Measurements from ENCODE around the gene HPGD. TPM values are rescaled to one million over a fixed set of nuclear protein-coding genes. Genes with fewer than 3 reads are reported as not detected.

HPGD gene
- total and polyA plus RNA-seq, 12 donors = 0.36 to 2.5 (median 1.2) TPM

DNA sequence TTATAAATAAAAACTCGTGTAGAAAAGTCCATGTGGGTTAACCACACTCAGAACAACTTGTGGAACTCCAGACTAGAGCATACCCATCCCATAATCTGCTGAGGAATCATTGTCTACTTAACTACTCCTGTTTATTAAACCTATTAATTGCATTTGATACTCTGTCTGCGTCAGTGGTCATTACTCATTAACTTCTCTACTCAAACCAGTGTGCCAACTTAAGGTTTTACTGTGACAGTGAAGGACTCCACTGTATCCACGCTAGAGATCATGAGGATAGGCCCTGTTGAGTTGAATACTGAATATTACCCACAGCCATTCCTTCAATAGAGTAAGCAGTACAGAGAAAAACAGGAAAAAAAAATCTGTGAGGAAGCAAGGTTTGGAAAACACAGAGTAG, 17.3 kb downstream of the HPGD start:
- TF ChIP-seq, protein P1, sequence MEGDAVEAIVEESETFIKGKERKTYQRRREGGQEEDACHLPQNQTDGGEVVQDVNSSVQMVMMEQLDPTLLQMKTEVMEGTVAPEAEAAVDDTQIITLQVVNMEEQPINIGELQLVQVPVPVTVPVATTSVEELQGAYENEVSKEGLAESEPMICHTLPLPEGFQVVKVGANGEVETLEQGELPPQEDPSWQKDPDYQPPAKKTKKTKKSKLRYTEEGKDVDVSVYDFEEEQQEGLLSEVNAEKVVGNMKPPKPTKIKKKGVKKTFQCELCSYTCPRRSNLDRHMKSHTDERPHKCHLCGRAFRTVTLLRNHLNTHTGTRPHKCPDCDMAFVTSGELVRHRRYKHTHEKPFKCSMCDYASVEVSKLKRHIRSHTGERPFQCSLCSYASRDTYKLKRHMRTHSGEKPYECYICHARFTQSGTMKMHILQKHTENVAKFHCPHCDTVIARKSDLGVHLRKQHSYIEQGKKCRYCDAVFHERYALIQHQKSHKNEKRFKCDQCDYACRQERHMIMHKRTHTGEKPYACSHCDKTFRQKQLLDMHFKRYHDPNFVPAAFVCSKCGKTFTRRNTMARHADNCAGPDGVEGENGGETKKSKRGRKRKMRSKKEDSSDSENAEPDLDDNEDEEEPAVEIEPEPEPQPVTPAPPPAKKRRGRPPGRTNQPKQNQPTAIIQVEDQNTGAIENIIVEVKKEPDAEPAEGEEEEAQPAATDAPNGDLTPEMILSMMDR (IDR thresholded peaks at IDR 0.05) = no peak

DNA sequence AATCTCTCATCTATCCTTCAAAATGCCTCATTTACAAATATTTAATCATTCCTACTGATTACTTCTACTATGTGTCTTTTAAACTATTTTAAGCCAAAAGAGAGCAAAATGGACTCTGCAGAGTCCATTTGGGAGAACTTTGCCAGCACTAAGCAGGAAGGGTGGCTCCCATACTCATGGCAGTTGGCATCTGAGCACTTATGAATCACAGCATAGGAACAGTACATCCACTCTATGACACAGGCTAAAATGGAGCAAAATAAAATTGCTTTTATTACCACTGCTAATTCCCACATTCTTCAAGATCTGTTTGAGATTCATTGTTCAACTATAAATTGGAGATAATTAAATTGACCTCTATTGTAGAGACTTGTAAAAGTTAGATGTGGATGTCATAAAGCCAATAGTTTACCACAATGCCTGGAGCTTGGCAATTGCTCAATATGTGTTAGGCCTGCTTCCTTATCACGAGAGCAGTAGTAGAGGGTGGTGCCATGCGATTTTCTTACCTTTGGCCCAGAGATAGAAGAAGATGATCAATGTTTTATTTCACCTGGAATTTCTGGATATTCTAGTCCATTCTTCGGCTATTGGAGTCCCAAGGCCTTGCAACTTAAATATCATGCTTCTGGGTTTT, 19.1 kb downstream of the HPGD start:
- H3K36me3 ChIP-seq = no peaks in the 10 kb centered on the region

More for the DNA sequence above, 17.3 kb downstream of the HPGD start:
- ATAC-seq (no peak), DNase-seq (no peak)
- Histone ChIP-seq H3K27ac (no peak overlapping the region), H3K4me3 (no peak overlapping the region), H3K4me1 (no peaks in the 10 kb centered on the region), H3K9me3 (no peaks in the 10 kb centered on the region), H3K27me3 (no peaks in the 10 kb centered on the region), H3K36me3 (no peaks in the 10 kb centered on the region)
- intact Hi-C loops (cut with DNase I) = no loop called here
- WGBS, 2 donors = 70 to 76% methylated on average over 3 of the region's 3 CpGs

GRCh38 chr4:174496631-174497432, 25.5 kb downstream of the HPGD start:
- ATAC-seq (no peak), DNase-seq (no peak)
- Histone ChIP-seq H3K27ac (no peak overlapping the region), H3K4me3 (no peak overlapping the region), H3K4me1 (no peaks in the 10 kb centered on the region), H3K9me3 (no peaks in the 10 kb centered on the region), H3K36me3 (no peaks in the 10 kb centered on the region), H3K27me3 (no peaks in the 10 kb centered on the region)
- WGBS, 2 donors = 81 to 89% methylated on average over 3 of the region's 3 CpGs
- TF ChIP-seq, protein P1 (IDR thresholded peaks at IDR 0.05) = no peak
- intact Hi-C loops (cut with DNase I) = no loop called here

More for the DNA sequence above, 19.1 kb downstream of the HPGD start:
- H3K9me3 ChIP-seq = no peaks in the 10 kb centered on the region
- ATAC-seq (no peak), DNase-seq (no peak)
- intact Hi-C loops (cut with DNase I) = no loop called here
- TF ChIP-seq, protein P1 (IDR thresholded peaks at IDR 0.05) = no peak
- H3K27ac ChIP-seq = no peak overlapping the region
- WGBS, 2 donors = 73 to 83% methylated on average over 3 of the region's 3 CpGs
- no peaks in the 10 kb centered on the region for H3K27me3 ChIP-seq
- no peaks in the 10 kb centered on the region for H3K4me1 ChIP-seq
- no peak overlapping the region for H3K4me3 ChIP-seq

- ATAC-seq = no peak
- intact Hi-C loops (cut with DNase I) = no loop called here
These were observed 26.7 kb downstream of the HPGD start for GRCh38 chr4:174495626-174496025.

More at GRCh38 chr4:174495626-174496025, 26.7 kb downstream of the HPGD start:
- H3K4me3 ChIP-seq = no peak overlapping the region
- H3K4me1 ChIP-seq = no peaks in the 10 kb centered on the region
- TF ChIP-seq, protein P1 (IDR thresholded peaks at IDR 0.05) = no peak
- H3K36me3 ChIP-seq = no peaks in the 10 kb centered on the region
- WGBS, 2 donors = 64 to 87% methylated on average over 2 of the region's 2 CpGs
- DNase-seq = no peak
- no peaks in the 10 kb centered on the region for H3K27me3 ChIP-seq
- no peaks in the 10 kb centered on the region for H3K9me3 ChIP-seq
- no peak overlapping the region for H3K27ac ChIP-seq
